ENCODE results near the gene BEND3.

Gene BEND3

DNA sequence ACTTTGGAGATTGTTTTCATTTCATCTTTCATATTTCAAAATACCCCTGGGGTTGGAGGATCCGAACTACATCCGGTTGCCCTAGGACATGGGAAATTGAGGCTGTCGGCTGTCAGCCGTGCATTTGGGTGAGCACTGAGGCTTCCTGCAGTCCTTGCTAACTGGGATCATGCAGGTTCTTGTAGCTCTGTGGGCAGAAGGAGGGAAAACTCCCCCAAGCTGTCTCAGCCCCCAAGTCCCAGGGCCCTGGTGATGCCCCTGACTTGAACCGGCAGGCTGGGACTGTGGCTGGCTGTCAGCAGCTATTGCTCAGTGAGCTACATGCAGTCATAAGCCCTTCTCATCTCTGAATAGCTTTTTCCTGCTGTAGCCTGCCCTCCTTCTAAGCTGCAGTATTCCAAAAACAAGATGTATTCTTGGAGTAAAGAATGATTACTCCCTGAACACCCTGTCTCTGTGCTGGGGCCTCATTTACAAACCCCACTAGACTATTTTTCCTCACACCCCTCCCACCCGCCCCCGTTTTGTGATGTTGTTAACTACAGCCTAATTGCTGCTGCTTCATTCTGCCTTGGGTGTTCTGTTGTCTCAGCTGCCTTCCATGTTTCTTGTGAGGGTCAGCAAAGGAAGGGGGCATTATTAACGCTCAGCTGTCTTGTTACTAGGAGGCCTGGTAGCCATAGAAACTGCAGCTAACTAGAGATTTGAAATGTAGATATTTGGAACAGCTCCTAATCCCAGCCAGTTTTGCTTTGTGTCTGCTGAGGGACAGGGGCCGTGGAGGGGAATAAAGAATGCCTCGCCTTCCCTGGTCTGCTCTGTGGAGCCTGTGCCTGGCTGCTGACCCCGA lies 69.3 kb downstream of the BEND3 start:
- no peak overlapping the region for H4K91ac ChIP-seq (ENCODE audit: low read length)
- no peak overlapping the region for H3K4me2 ChIP-seq (ENCODE audit: low read length, poor library complexity, severe bottlenecking)
- no peak for DNase-seq

DNA sequence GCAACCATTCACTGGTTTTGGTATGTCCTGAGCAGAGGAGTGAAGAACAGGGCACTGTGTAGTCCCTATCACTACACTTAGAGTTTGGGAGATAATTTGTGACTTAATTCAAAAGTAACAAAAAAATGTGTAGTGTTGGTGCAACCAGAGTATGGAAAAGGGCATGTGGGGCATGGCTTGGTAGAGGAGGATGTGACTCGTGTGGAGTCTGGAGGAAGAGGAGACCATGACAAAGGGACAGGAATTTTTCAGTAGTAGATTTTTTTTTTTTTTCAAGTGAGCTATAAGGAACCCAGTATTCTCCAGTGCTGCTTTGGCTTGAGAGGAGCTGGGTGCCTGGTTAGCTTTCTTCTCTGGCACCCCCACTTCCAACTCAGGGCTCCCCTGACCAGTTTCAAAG lies 82.2 kb downstream of the BEND3 start:
- Histone ChIP-seq H3K27ac (ENCODE audit: low read length, poor library complexity, severe bottlenecking) (no peak overlapping the region), H3K23ac (ENCODE audit: low read length in 2 of 2) (no peak overlapping the region), H3K36me3 (ENCODE audit: control insufficient read depth in 1 of 2, insufficient read depth in 2 of 2, low read depth in 1 of 2, low read length in 2 of 2) (peaks cover 4 to 6% of the 10 kb centered on the region in 2 experiments), H4K91ac (ENCODE audit: low read length) (no peak overlapping the region), H3K9me3 (ENCODE audit: control insufficient read depth, low read length) (no peaks in the 10 kb centered on the region), H2AFZ (ENCODE audit: low read depth, low read length) (no peak overlapping the region), H3K9ac (ENCODE audit: low read length) (no peak overlapping the region), H3K4me1 (ENCODE audit: control insufficient read depth, insufficient read depth, low read depth, low read length) (peaks cover 4% of the 10 kb centered on the region), H2BK12ac (ENCODE audit: low read length in 2 of 2) (no peak overlapping the region), H2AK5ac (ENCODE audit: low read length, severe bottlenecking) (no peak overlapping the region), H3K4me2 (ENCODE audit: low read length, poor library complexity, severe bottlenecking) (no peak overlapping the region), H2BK5ac (ENCODE audit: low read depth, low read length, poor library complexity, severe bottlenecking) (no peak overlapping the region), H3K79me1 (replicated peaks; ENCODE audit: low read length, poor library complexity, severe bottlenecking) (peaks cover 36% of the 10 kb centered on the region), H3K4ac (ENCODE audit: low read depth in 1 of 2, low read length in 2 of 2) (no peak overlapping the region), H3K4me3 (ENCODE audit: insufficient read depth in 1 of 2, low read depth in 1 of 2, low read length in 2 of 2) (no peak overlapping the region), H2BK15ac (ENCODE audit: low read depth, poor library complexity, severe bottlenecking) (no peak overlapping the region), H4K8ac (ENCODE audit: low read length) (no peak overlapping the region), H3K18ac (ENCODE audit: low read depth in 1 of 2, low read length in 2 of 2) (no peak overlapping the region), H3K14ac (ENCODE audit: low read length in 2 of 2) (no peak overlapping the region), H2BK120ac (ENCODE audit: low read depth, low read length) (no peak overlapping the region), H3K27me3 (ENCODE audit: control insufficient read depth in 1 of 2, insufficient read depth in 1 of 2, low read length in 2 of 2) (no peaks in the 10 kb centered on the region)
- DNase-seq: peak; percentile 6
- 53% methylated on average over 1 of the region's 1 CpG for WGBS

More for the DNA sequence above, 69.3 kb downstream of the BEND3 start:
- Histone ChIP-seq H3K27me3 (ENCODE audit: control insufficient read depth in 1 of 2, insufficient read depth in 1 of 2, low read length in 2 of 2) (no peaks in the 10 kb centered on the region), H2AFZ (ENCODE audit: low read depth, low read length) (no peak overlapping the region), H2BK15ac (ENCODE audit: low read depth, poor library complexity, severe bottlenecking) (no peak overlapping the region), H3K4me1 (ENCODE audit: control insufficient read depth, insufficient read depth, low read depth, low read length) (no peaks in the 10 kb centered on the region), H3K79me1 (replicated peaks; ENCODE audit: low read length, poor library complexity, severe bottlenecking) (peaks cover 5% of the 10 kb centered on the region), H2BK120ac (ENCODE audit: low read depth, low read length) (no peak overlapping the region), H3K23ac (ENCODE audit: low read length in 2 of 2) (no peak overlapping the region), H3K36me3 (ENCODE audit: control insufficient read depth in 1 of 2, insufficient read depth in 2 of 2, low read depth in 1 of 2, low read length in 2 of 2) (peaks cover 10 to 45% of the 10 kb centered on the region in 2 experiments), H2BK12ac (ENCODE audit: low read length in 2 of 2) (no peak overlapping the region), H3K4me3 (ENCODE audit: insufficient read depth in 1 of 2, low read depth in 1 of 2, low read length in 2 of 2) (no peak overlapping the region), H4K8ac (ENCODE audit: low read length) (no peak overlapping the region), H3K4ac (ENCODE audit: low read depth in 1 of 2, low read length in 2 of 2) (no peak overlapping the region), H2BK5ac (ENCODE audit: low read depth, low read length, poor library complexity, severe bottlenecking) (no peak overlapping the region), H3K27ac (ENCODE audit: low read length, poor library complexity, severe bottlenecking) (no peak overlapping the region), H3K9me3 (ENCODE audit: control insufficient read depth, low read length) (no peaks in the 10 kb centered on the region), H3K14ac (ENCODE audit: low read length in 2 of 2) (no peak overlapping the region), H2AK5ac (ENCODE audit: low read length, severe bottlenecking) (no peak overlapping the region), H3K9ac (ENCODE audit: low read length) (no peak overlapping the region), H3K18ac (ENCODE audit: low read depth in 1 of 2, low read length in 2 of 2) (no peak overlapping the region)
- WGBS: 78% methylated on average over 11 of the region's 11 CpGs

- Histone ChIP-seq H2BK15ac (ENCODE audit: low read depth, poor library complexity, severe bottlenecking) (no peak overlapping the region), H2BK120ac (ENCODE audit: low read depth, low read length) (no peak overlapping the region), H3K9me3 (ENCODE audit: control insufficient read depth, low read length) (no peaks in the 10 kb centered on the region), H3K36me3 (ENCODE audit: control insufficient read depth in 1 of 2, insufficient read depth in 2 of 2, low read depth in 1 of 2, low read length in 2 of 2) (peaks cover 4 to 6% of the 10 kb centered on the region in 2 experiments), H3K27ac (ENCODE audit: low read length, poor library complexity, severe bottlenecking) (no peak overlapping the region), H3K4me3 (ENCODE audit: insufficient read depth in 1 of 2, low read depth in 1 of 2, low read length in 2 of 2) (no peak overlapping the region), H4K91ac (ENCODE audit: low read length) (no peak overlapping the region), H2BK12ac (ENCODE audit: low read length in 2 of 2) (no peak overlapping the region), H3K23ac (ENCODE audit: low read length in 2 of 2) (no peak overlapping the region), H2AK5ac (ENCODE audit: low read length, severe bottlenecking) (no peak overlapping the region), H3K4ac (ENCODE audit: low read depth in 1 of 2, low read length in 2 of 2) (no peak overlapping the region), H4K8ac (ENCODE audit: low read length) (no peak overlapping the region), H3K18ac (ENCODE audit: low read depth in 1 of 2, low read length in 2 of 2) (peak overlapping the region in 1 of 2 experiments; percentile 43), H3K27me3 (ENCODE audit: control insufficient read depth in 1 of 2, insufficient read depth in 1 of 2, low read length in 2 of 2) (no peaks in the 10 kb centered on the region), H2BK5ac (ENCODE audit: low read depth, low read length, poor library complexity, severe bottlenecking) (no peak overlapping the region), H3K79me1 (replicated peaks; ENCODE audit: low read length, poor library complexity, severe bottlenecking) (peaks cover 32% of the 10 kb centered on the region), H3K4me1 (ENCODE audit: control insufficient read depth, insufficient read depth, low read depth, low read length) (peaks cover 4% of the 10 kb centered on the region), H3K14ac (ENCODE audit: low read length in 2 of 2) (no peak overlapping the region), H3K9ac (ENCODE audit: low read length) (no peak overlapping the region), H3K4me2 (ENCODE audit: low read length, poor library complexity, severe bottlenecking) (no peak overlapping the region), H2AFZ (ENCODE audit: low read depth, low read length) (no peak overlapping the region)
- DNase-seq: no peak
- 81% methylated on average over 2 of the region's 2 CpGs for WGBS
Measured at GRCh38 chr6:107032051-107032450, 83.3 kb downstream of the BEND3 start.

DNA sequence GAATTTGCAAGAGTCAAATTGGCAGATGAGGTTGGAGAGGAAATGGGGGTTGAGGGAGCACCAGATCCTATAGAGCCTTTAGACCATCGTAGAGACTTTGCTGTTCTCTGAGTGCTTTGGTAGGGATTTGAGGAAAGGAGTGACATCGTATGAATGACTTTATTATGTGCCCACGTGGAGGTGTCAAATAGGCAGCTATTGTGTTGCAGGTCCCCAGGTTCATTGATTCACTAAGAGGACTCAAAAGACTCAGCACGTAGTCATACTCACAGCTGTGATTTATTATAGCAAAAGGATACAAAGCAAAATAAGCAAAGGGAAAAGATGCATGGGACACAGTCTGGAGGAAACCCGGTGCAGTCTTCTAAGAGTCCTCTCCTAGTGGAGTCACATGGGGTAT lies 85.2 kb downstream of the BEND3 start:
- Histone ChIP-seq H2AFZ (ENCODE audit: low read depth, low read length) (no peak overlapping the region), H3K4me3 (ENCODE audit: insufficient read depth in 1 of 2, low read depth in 1 of 2, low read length in 2 of 2) (no peak overlapping the region), H4K8ac (ENCODE audit: low read length) (no peak overlapping the region), H3K18ac (ENCODE audit: low read depth in 1 of 2, low read length in 2 of 2) (no peak overlapping the region), H3K4me1 (ENCODE audit: control insufficient read depth, insufficient read depth, low read depth, low read length) (peaks cover 4% of the 10 kb centered on the region), H3K23ac (ENCODE audit: low read length in 2 of 2) (no peak overlapping the region), H2AK5ac (ENCODE audit: low read length, severe bottlenecking) (no peak overlapping the region), H3K9ac (ENCODE audit: low read length) (no peak overlapping the region), H3K36me3 (ENCODE audit: control insufficient read depth in 1 of 2, insufficient read depth in 2 of 2, low read depth in 1 of 2, low read length in 2 of 2) (peaks cover 4 to 6% of the 10 kb centered on the region in 2 experiments), H2BK5ac (ENCODE audit: low read depth, low read length, poor library complexity, severe bottlenecking) (no peak overlapping the region), H3K27me3 (ENCODE audit: control insufficient read depth in 1 of 2, insufficient read depth in 1 of 2, low read length in 2 of 2) (no peaks in the 10 kb centered on the region), H3K9me3 (ENCODE audit: control insufficient read depth, low read length) (no peaks in the 10 kb centered on the region), H3K27ac (ENCODE audit: low read length, poor library complexity, severe bottlenecking) (no peak overlapping the region), H2BK15ac (ENCODE audit: low read depth, poor library complexity, severe bottlenecking) (no peak overlapping the region), H2BK12ac (ENCODE audit: low read length in 2 of 2) (no peak overlapping the region), H2BK120ac (ENCODE audit: low read depth, low read length) (no peak overlapping the region), H3K4ac (ENCODE audit: low read depth in 1 of 2, low read length in 2 of 2) (no peak overlapping the region), H3K79me1 (replicated peaks; ENCODE audit: low read length, poor library complexity, severe bottlenecking) (peaks cover 22% of the 10 kb centered on the region), H3K14ac (ENCODE audit: low read length in 2 of 2) (no peak overlapping the region), H3K4me2 (ENCODE audit: low read length, poor library complexity, severe bottlenecking) (no peak overlapping the region), H4K91ac (ENCODE audit: low read length) (no peak overlapping the region)
- no peak for DNase-seq
- WGBS: 89% methylated on average over 4 of the region's 5 CpGs
